Activated CD8-positive, alpha-beta memory T cell treated with anti-CD3 and anti-CD28 coated beads for 4 hours (primary cell): ENCODE measurements around the gene UBL5.
A peak's percentile ranks its signal among the peaks of the same experiment; 100 is the strongest.
"Not testable (repeated sequence)": the region's sequence is repeated elsewhere in the genome, so short reads cannot be mapped to it uniquely, and the experiment has no call there.

Experiments used
- DNase-seq, 2 donors: peaks; one replicate each; pipeline ENCODE4 v3.0.0-alpha.2; 2020; ENCODE audit warnings: low read depth in 2 of 2

The UBL5 gene

GRCh38 chr19:9827289-9828238 lies at the start of gene UBL5:
Gene UBL5, plus strand, starts transcription at chr19:9827918. Its CDS starts 420 bp downstream, at chr19:9828338.
- DNase-seq = peak; percentile 80 to 83

- no peak for DNase-seq
Measured at GRCh38 chr19:9782338-9782737, 45.4 kb upstream of the UBL5 start.

- DNase-seq = not testable (repeated sequence)
Measured at GRCh38 chr19:9784163-9784496, 43.6 kb upstream of the UBL5 start.

GRCh38 chr19:9785367-9786331 lies 42.1 kb upstream of the UBL5 start:
- peak; percentile 94 to 95 for DNase-seq

DNA sequence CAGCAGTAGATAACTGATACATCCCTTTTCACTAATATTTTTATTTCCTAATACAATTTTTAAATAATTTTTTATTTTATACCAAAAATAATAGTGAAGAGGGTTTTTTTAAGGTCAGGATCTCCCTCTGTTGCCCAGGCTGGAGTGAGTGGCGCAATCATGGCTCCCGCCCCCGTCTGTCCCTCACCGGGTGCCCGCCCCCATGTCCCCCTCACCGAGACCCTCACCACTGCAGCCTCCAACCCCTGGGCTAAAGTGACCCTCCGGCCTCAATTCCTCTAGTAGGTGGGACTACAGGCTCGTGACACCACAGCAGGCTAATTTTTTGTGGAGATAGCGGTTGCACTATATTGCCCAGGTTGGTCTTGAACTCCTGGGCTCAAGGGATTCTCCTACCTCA lies 41.4 kb upstream of the UBL5 start:
- no peak for DNase-seq

DNA sequence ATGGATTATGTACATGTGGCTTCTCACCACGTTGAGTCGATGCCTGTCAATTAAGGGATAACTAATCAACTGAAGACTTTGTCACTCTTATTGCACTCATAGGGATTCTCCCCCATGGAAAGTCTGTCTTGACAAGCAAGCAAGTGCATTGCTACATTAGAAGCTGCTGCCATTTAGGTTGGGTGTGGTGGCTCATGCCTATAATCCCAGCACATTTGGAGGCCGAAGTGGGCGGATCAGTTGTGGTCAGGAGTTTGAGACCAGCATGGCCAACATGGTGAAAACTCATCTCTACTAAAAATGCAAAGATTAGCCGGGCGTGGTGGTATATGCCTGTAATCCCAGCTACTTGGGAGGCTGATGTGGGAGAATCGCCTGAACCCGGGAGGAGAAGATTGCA lies 40.9 kb upstream of the UBL5 start:
- no peak for DNase-seq

DNA sequence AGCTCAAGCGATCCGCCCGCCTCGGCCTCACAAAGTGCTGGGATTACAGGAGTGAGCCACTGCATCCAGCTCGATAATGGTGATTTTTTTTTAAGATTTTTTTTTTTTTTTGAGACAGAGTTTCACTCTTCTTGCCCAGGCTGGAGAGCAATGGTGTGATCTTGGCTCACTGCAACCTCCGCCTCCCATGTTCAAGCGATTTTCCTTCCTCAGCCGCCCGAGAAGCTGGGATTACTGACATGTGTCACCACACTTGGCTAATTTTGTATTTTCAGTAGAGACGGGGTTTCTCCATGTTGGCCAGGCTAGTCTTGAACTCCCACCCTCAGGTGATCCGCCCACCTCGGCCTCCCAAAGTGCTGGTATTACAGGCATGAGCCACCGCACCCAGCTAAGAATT lies 39.1 kb upstream of the UBL5 start:
- not testable (repeated sequence) for DNase-seq

DNA sequence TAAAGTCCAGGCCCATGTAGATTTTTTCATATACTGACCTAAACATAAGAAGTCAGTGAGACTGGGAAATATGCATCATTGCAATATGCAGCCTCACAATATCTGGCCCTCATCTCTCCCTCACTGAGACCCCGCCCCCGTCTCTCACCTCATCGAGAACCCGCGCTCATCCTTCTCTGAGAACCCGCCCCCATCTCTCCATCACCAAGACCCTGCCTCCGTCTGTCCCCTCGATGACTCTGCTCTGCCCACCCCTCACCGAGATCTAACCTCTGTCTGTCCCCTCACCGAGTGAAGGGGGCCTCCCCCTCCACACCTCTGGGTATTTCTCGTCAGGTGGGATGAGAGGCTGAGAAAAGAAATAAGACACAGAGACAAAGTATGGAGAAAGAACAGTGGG lies 38.7 kb upstream of the UBL5 start:
- DNase-seq = no peak

DNA sequence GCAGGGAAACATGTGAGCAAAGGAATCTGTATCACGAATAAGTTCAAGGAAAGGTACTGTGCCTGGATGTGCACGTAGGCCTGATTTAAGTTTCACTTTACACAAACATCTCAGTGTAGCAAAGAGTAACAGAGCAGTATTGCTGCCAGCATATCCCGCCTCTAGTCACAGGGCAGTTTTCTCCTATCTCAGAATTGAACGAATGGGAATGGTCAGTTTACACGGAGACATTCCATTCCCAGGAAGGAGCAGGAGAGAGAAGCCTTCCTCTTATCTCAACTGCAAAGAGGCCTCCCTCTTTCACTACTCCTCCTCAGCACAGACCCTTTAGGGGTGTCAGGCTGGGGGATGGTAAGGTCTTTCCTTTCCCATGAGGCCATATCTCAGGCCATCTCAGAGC lies 38.1 kb upstream of the UBL5 start:
- not testable (repeated sequence) for DNase-seq

DNA sequence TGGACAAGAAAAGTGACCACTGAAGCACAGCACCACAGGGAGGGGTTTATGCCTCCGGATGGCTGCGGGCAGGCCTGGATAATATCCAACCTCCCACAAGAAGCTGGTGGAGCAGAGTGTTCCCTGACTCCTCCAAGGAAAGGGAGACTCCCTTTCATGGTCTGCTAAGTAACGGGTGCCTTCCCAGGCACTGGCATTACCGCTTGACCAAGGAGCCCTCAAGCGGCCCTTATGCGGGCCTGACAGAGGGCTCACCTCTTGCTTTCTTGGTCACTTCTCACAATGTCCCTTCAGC lies 36.7 kb upstream of the UBL5 start:
- DNase-seq = not testable (repeated sequence)

- DNase-seq = peak; percentile 93 to 96
Measured at GRCh38 chr19:9791552-9792205, 36.0 kb upstream of the UBL5 start.

GRCh38 chr19:9792206-9793070 lies 35.3 kb upstream of the UBL5 start:
- DNase-seq = peak; percentile 92 to 94

GRCh38 chr19:9793071-9793591 lies 34.6 kb upstream of the UBL5 start:
- DNase-seq = peak; percentile 32 to 55

DNA sequence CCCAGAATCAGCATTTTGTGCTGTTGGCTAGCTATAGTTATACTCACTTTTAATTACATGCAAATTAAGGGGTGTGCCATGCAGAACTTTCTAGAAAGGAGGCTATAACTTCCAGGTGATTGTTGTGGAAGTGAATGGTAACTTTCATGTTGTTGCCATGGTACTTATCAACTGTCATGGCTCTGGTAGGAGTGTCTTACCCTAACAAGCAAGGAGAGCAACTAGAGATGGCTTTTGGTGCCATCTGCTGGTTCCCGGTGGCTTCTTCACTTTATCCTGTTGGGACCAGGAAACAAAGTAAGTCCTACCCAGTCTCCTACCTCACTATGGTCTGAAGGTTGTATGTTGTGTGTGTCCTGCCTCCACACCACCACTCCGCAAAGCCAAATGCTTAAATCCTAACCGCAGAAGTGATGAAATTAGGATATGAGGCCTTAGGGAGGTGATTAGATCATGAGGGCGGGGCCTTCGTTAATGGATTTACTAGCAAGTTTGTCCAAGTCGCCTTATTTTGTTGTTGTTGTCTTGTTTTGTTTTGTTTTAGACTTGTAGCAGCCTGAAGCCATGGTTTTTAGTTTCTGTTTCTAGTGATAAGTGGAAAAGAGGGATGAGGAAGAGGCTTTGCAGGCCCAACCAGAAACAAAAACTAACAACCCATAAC lies 31.5 kb upstream of the UBL5 start:
- DNase-seq = peak; percentile 66 to 75

GRCh38 chr19:9797871-9798270 lies 29.8 kb upstream of the UBL5 start:
- DNase-seq = no peak

DNA sequence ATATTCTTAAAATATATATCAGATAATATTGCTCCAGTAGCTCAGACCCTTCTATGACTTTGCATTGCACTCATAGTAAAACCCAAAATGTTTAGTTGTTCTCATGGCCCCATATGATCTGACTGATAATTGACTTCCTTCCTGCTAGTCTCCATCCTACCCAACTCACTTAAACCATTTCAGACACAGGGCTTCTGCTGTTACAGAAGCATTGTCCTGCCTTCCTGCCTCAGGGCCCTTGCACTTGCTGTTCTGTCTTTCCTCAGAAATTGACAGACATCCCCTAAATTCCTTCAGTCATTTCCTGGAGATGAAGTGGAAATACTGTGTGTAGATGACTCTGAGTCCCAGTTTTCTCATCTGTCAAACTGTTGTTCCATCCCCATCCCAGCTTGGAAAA lies 28.6 kb upstream of the UBL5 start:
- no peak for DNase-seq

- no peak for DNase-seq
Measured at GRCh38 chr19:9801976-9802375, 25.7 kb upstream of the UBL5 start.

GRCh38 chr19:9806803-9807202 lies 20.9 kb upstream of the UBL5 start:
- DNase-seq = no peak

DNA sequence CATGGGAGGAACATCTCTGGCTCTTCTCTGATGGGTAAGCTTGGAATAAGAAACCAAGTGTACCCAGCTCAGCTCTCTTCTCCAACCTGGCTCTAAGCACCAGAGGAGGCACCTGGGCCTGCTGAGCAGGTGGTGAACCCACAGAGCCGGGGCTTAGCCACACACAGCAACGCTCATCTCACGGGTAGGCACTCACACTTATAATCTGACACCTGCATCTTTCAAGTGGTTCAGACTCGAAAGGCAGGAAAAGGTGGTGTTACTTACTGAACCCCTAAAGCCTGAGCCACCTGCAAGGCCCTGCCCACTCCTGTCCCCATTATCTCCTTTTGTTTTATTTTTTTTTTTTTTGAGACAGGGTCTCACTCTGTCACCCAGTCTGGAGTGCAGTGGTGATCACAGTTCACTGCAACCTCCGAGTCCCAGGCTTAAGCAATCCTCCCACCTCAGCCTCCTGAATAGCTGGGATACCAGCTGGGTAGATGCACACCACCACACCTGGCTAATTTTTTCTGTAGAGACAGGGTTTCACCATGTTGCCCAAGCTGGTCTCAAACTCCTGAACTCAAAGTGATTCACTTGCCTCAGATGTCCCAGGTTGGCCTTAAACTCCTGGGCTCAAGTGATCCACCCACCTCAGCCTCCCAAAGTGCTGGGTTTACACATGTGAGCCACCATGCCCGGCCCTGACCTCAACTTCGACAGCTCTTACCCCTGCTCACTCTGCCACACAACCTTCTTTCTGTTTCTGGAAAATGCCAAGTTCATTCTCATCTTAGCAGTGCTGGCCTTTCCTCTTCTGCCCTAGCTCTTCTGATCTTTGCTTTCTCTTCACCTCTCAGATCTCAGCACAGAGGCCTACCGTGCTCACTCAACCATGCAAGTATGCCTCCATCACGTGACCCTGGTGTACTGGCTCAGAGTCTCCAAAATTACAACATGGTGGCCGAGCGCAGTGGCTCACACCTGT lies 18.6 kb upstream of the UBL5 start:
- no peak for DNase-seq
